Sigmoid colon (tissue), 7 donors: Measurements from ENCODE around the gene TNFAIP8. TPM values are rescaled to one million over a fixed set of nuclear protein-coding genes. Genes with fewer than 3 reads are reported as not detected.

Source experiments
- DNase-seq: peaks from one replicate; pipeline ENCODE4 v3.0.0-alpha.2; 2019
- H3K27ac ChIP-seq, 4 donors: fragments of 200-600 bp; sonication (generic); one replicate each; pipeline ENCODE4 v1.5.1; 2016 to 2019; ENCODE audit warnings: mild to moderate bottlenecking in 1 of 4
- H3K27me3 ChIP-seq, 3 donors: fragments of 200-600 bp; sonication (generic); one replicate each; pipeline ENCODE4 v1.5.1; 2019; ENCODE audit warnings: mild to moderate bottlenecking in 1 of 3
- H3K36me3 ChIP-seq, 4 donors: fragments of 200-600 bp; sonication (generic); one replicate each; pipeline ENCODE4 v1.5.1; 2016 to 2019
- H3K4me1 ChIP-seq, 4 donors: fragments of 200-600 bp; sonication (generic); one replicate each; pipeline ENCODE4 v1.5.1; 2017 to 2019
- H3K4me3 ChIP-seq, 4 donors: fragments of 200-600 bp; sonication (generic); one replicate each; pipeline ENCODE4 v1.5.1; 2017 to 2019; ENCODE audit warnings: mild to moderate bottlenecking in 2 of 4, moderate library complexity in 1 of 4
- H3K9me3 ChIP-seq, 4 donors: fragments of 200-600 bp in 3 of 4; sonication (generic) in 3 of 4; one replicate each; pipeline versions ENCODE4 v1.5.1 to v1.6.1; 2013 to 2019
- CTCF ChIP-seq, 4 experiments: fragments of 450-650 bp in 3 of 4; fragments of 200-600 bp in 1 of 4; IDR thresholded peaks; one replicate each; pipeline ENCODE4 v1.5.1; 2016 to 2019; ENCODE audit warnings: antibody characterized with exemption in 4 of 4, mild to moderate bottlenecking in 3 of 4, moderate library complexity in 2 of 4
- EP300 ChIP-seq, 4 donors: sonication (generic); formaldehyde crosslinking; IDR thresholded peaks; one replicate each; pipeline ENCODE4 v1.6.1; 2017; ENCODE audit warnings: antibody characterized with exemption in 4 of 4
- POLR2A ChIP-seq, 2 donors: fragments of 450-650 bp; IDR thresholded peaks; one replicate each; pipeline ENCODE4 v1.6.1; 2016; ENCODE audit warnings: antibody characterized with exemption in 2 of 2, mild to moderate bottlenecking in 2 of 2, moderate library complexity in 2 of 2
- POLR2AphosphoS5 ChIP-seq, 4 donors: sonication (generic); formaldehyde crosslinking; IDR thresholded peaks; one replicate each; pipeline ENCODE4 v1.6.1; 2017; ENCODE audit warnings: antibody characterized with exemption in 4 of 4
- WGBS, 2 donors: extraction: QIAGEN DNeasy Blood & Tissue Kit; methylation state at CpG; one replicate each; pipeline ENCODE4 v1.1.7; 2013; 5-methylcytosine and 5-hydroxymethylcytosine counted together
- intact Hi-C: fragments of 100-400 bp; cut with DNase I; formaldehyde crosslinking; loops from one replicate; pipeline ENCODE4 v1.15.1; 2023
- polyA plus RNA-seq, 3 donors: library from polyadenylated mRNA; stranded (reverse); fragments of 200-250 nt; gene quantifications; one replicate each; pipeline ENCODE4 v1.2.3, GENCODE V29; 2013
- total RNA-seq, 4 donors: library from RNA; depleted of rRNA; stranded (reverse); fragments of >200 nt; gene quantifications; one replicate each; pipeline ENCODE4 v1.1.0, GENCODE V29; 2016
- donor health status: healthy with polysubstance abuse.
- donor health status: Bipolar disorder and iron deficiency.
- donor health status: healthy.

The TNFAIP8 gene
- total and polyA plus RNA-seq, 7 donors: 6.9 to 55.8 (median 14.8) TPM

GRCh38 chr5:119400245-119400644 is 44.4 kb downstream of the TNFAIP8 start:
- H3K9me3 ChIP-seq: no peaks in the 10 kb centered on the region
- intact Hi-C loops: no loop called here
- H3K4me1 ChIP-seq: peaks cover 0 to 19% (median 9%) of the 10 kb centered on the region in 4 donors
- no peaks in the 10 kb centered on the region for H3K27me3 ChIP-seq
- H3K27ac ChIP-seq: no peak overlapping the region
- no peak for DNase-seq
- H3K36me3 ChIP-seq: no peaks in the 10 kb centered on the region
- 28 to 68% methylated on average over 2 of the region's 2 CpGs for WGBS, 2 donors
- TF ChIP-seq POLR2AphosphoS5 (IDR thresholded peaks at IDR 0.05) (no peak), POLR2A (IDR thresholded peaks at IDR 0.05) (no peak), EP300 (IDR thresholded peaks at IDR 0.05) (no peak), CTCF (IDR thresholded peaks at IDR 0.05) (no peak)
- H3K4me3 ChIP-seq: no peak overlapping the region

GRCh38 chr5:119402081-119402480 is 46.3 kb downstream of the TNFAIP8 start:
- peaks cover 0 to 19% (median 9%) of the 10 kb centered on the region in 4 donors for H3K4me1 ChIP-seq
- H3K9me3 ChIP-seq: no peaks in the 10 kb centered on the region
- H3K27me3 ChIP-seq: no peaks in the 10 kb centered on the region
- TF ChIP-seq CTCF (IDR thresholded peaks at IDR 0.05): no peak
- TF ChIP-seq POLR2AphosphoS5 (IDR thresholded peaks at IDR 0.05): no peak
- no peak for TF ChIP-seq EP300 (IDR thresholded peaks at IDR 0.05)
- TF ChIP-seq POLR2A (IDR thresholded peaks at IDR 0.05): no peak
- H3K27ac ChIP-seq: no peak overlapping the region
- no peaks in the 10 kb centered on the region for H3K36me3 ChIP-seq
- intact Hi-C loops: no loop called here
- whole genome bisulfite sequencing, 2 donors: 93 to 97% methylated on average over 1 of the region's 1 CpG
- no peak for DNase-seq
- H3K4me3 ChIP-seq: no peak overlapping the region

- H3K9me3 ChIP-seq: no peaks in the 10 kb centered on the region
- TF ChIP-seq POLR2A (IDR thresholded peaks at IDR 0.05) (no peak), CTCF (IDR thresholded peaks at IDR 0.05) (no peak), EP300 (IDR thresholded peaks at IDR 0.05) (no peak), POLR2AphosphoS5 (IDR thresholded peaks at IDR 0.05) (no peak)
- no peaks in the 10 kb centered on the region for H3K36me3 ChIP-seq
- DNase-seq: no peak
- peaks cover 0 to 18% (median 9%) of the 10 kb centered on the region in 4 donors for H3K4me1 ChIP-seq
- no peak overlapping the region for H3K4me3 ChIP-seq
- H3K27me3 ChIP-seq: no peaks in the 10 kb centered on the region
- 82 to 88% methylated on average over 4 of the region's 4 CpGs for WGBS, 2 donors
- no peak overlapping the region for H3K27ac ChIP-seq
- intact Hi-C loops: no loop called here
Measured at GRCh38 chr5:119402555-119402954, 46.7 kb downstream of the TNFAIP8 start.

- H3K27me3 ChIP-seq: no peaks in the 10 kb centered on the region
- H3K27ac ChIP-seq: no peak overlapping the region
- H3K9me3 ChIP-seq: no peaks in the 10 kb centered on the region
- DNase-seq: no peak
- no peaks in the 10 kb centered on the region for H3K36me3 ChIP-seq
- peaks cover 0 to 13% (median 3%) of the 10 kb centered on the region in 4 donors for H3K4me1 ChIP-seq
- 73 to 86% methylated on average over 2 of the region's 2 CpGs for WGBS, 2 donors
- no peak for TF ChIP-seq CTCF (IDR thresholded peaks at IDR 0.05)
- no peak for TF ChIP-seq EP300 (IDR thresholded peaks at IDR 0.05)
- TF ChIP-seq POLR2A (IDR thresholded peaks at IDR 0.05): no peak
- TF ChIP-seq POLR2AphosphoS5 (IDR thresholded peaks at IDR 0.05): no peak
- no peak overlapping the region for H3K4me3 ChIP-seq
- intact Hi-C loops: no loop called here
Measured at GRCh38 chr5:119404033-119404432, 48.2 kb downstream of the TNFAIP8 start.

GRCh38 chr5:119405419-119405818 is 49.6 kb downstream of the TNFAIP8 start:
- Histone ChIP-seq H3K27me3 (peaks cover 0 to 12% (median 0%) of the 10 kb centered on the region in 3 donors), H3K4me1 (peaks cover 0 to 2% (median under 1%) of the 10 kb centered on the region in 4 donors), H3K36me3 (no peaks in the 10 kb centered on the region), H3K4me3 (no peak overlapping the region), H3K27ac (no peak overlapping the region), H3K9me3 (no peaks in the 10 kb centered on the region)
- no peak for DNase-seq
- TF ChIP-seq POLR2AphosphoS5 (IDR thresholded peaks at IDR 0.05) (no peak), POLR2A (IDR thresholded peaks at IDR 0.05) (no peak)
- WGBS, 2 donors: 73 to 91% methylated on average over 4 of the region's 4 CpGs
- intact Hi-C loops: no loop called here
